HG02973 (cell line): ENCODE data around the gene B4GALNT2.

Experiments
- ATAC-seq: cut with Tn5 transposase; IDR thresholded peaks from one replicate; pipeline ENCODE4 v1.9.1; 2021; ENCODE audit warnings: moderate library complexity; ENCODE audit not compliant: unreplicated experiment

B4GALNT2 gene

GRCh38 chr17:49203796-49204195 is 71.2 kb downstream of the B4GALNT2 start:
- ATAC-seq = no peak

DNA sequence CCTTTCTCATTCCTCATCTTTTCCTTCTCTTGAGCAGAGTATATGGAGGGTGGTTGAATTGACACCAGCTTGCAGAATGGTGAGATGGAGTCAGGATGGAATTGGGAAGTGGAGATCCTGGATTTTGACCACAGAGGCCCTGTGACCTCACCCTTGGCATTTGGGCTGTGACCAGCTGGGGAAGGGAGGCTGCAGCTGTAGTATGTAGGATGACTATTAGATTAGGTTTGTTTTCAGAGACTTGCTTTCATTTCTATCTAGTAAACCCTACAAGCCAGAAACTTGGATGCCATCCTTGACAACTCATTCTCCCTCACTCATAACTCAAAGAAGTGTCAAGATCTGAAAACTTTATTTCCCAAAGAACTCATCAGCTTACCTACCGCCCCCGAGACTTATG is 71.9 kb downstream of the B4GALNT2 start:
- ATAC-seq = no peak

- ATAC-seq = no peak
Observed at GRCh38 chr17:49209061-49209571, 76.5 kb downstream of the B4GALNT2 start.

DNA sequence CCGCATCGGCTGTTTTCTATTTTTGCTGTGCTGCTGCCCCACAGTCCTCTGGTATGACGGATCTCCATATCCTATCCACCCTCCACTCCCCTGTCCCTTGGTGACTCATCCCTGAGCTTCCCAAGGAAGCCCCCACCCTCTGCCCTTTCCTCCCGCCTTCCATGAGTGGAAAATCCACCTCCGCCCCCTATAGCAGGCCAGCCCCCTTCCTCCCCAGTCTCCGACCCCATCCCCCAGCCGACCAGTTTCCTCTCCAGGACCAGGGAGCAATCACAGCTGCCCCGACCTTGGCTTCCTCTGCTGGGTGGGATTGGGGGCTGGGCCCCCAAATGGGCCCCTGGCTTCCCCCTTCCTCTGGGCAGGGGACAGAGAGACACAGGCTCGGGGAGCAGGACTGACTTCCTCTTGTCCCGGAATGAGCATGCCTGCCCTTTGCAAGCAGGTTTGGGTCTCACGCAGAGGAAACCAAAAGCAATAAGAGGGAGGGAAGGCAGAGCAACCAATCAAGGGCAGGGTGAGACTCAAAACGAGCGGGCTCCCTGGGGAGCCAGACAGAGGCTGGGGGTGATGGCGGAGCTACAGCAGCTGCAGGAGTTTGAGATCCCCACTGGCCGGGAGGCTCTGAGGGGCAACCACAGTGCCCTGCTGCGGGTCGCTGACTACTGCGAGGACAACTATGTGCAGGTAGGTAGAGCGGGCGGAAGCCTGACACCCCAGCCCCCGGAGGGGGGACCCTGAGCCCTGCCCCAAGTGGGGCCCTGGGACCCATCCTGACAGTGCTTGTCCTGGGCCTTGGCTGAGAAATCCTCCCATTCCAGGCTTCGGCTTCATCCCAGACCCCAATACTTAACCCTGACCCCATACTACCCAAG is 77.8 kb downstream of the B4GALNT2 start, which contains the start of the genes ABI3 and GNGT2:
TSS of gene ABI3 (plus strand) at position 550 of the 872 bp plus-strand sequence. CDS start at position 568, 18 bp downstream.
TSS of gene GNGT2 (minus strand) at position 417 of the 872 bp plus-strand sequence. CDS start 3,152 bp downstream, outside the sequence.
- ATAC-seq = peak; percentile 71

GRCh38 chr17:49213399-49213798 is 80.8 kb downstream of the B4GALNT2 start:
- ATAC-seq = no peak

GRCh38 chr17:49213847-49214246 is 81.3 kb downstream of the B4GALNT2 start:
- no peak for ATAC-seq

GRCh38 chr17:49214676-49215360 is 82.2 kb downstream of the B4GALNT2 start:
- no peak for ATAC-seq

GRCh38 chr17:49216482-49216881 is 83.9 kb downstream of the B4GALNT2 start:
- ATAC-seq = no peak

GRCh38 chr17:49216953-49217650 is 84.5 kb downstream of the B4GALNT2 start:
- no peak for ATAC-seq

DNA sequence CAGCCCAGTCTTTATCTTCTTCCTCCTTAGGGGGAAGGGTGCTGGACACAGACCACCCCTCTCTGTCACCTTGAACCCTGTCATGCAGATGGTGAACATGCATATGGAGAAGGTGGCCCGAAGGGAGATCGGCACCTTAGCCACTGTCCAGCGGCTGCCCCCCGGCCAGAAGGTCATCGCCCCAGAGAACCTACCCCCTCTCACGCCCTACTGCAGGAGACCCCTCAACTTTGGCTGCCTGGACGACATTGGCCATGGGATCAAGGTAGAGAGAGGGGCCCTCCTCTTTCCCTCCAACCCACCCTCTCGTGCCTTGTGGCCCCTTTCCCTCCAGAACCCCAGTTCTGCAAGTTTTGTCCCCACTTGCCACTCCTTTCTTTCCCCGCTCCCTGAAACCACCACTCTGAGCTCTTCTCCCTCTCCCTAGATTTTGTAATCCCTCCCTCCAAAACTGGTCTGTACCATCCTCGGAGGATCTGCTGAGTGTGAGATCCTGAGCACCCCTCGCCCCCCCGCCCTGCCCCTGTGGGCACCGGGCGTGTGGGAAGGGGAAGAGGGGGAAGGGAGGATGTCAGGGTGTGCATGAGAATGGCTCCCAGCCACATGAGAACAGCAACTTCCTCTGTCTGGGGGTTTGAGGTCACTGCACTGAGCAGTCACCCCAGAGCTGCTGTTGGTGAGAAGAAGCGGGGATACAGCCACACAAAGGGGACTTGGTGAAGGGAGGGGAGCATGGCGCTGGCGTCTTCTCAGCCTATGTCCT is 85.3 kb downstream of the B4GALNT2 start:
- ATAC-seq = peak; percentile 39

DNA sequence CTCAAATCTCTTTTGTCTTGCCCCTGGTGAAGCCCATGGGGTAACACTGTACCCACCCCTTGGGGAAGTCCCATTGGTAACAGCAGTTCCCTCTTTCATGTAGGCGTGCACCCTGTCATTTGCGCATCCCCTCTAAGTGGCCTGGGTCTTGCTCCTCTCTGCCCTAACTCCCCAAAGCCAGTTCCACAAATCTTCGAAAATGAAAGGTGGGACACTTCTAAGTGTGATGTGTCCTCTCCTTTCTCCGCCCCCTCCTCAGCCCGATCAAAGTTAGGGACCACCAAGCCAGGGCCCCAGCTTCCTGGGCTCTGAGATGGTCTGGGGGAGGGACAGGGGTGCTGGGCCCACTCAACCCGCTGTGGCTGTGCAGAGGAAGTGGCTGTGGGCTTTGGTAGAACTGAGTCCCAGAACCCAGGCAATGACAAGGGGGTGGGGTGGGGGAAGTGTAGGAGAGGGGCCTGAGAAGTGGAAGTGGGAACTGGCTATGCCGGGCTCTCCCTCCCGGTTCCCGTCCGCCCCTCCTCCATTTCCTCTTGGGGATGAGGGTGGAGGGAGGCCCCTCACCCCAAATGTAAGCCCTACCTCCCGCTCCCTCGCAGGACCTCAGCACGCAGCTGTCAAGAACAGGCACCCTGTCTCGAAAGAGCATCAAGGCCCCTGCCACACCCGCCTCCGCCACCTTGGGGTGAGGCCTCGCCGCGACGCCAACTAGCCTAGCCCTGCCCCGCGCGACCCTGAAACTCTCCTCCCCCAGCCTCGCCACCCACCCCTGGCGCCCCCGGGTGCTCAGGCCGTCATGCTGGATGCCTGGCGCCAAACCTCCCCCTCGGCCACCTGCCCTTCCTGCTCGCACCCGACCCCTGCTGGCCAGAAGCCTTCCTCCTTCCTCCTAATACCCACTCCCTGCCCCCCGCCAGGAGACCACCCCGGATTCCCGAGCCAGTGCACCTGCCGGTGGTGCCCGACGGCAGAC is 86.7 kb downstream of the B4GALNT2 start:
- ATAC-seq = no peak

DNA sequence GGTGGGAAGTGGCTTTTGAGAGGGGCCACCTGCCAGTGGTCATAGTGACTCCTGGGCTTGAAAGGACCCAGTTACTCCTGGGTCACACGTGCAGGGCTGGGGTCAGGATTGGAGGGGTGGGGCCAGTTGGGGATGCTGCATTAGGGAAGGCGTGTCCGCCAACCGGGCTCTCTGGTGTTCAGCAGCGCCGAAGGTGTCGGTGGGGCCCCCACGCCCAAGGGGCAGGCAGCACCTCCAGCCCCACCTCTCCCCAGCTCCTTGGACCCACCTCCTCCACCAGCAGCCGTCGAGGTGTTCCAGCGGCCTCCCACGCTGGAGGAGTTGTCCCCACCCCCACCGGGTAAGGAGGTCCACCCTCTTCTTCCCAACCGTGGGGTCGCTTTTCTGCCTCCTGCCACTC is 87.4 kb downstream of the B4GALNT2 start:
- no peak for ATAC-seq

- no peak for ATAC-seq
Observed at GRCh38 chr17:49223168-49223516, 90.6 kb downstream of the B4GALNT2 start.

DNA sequence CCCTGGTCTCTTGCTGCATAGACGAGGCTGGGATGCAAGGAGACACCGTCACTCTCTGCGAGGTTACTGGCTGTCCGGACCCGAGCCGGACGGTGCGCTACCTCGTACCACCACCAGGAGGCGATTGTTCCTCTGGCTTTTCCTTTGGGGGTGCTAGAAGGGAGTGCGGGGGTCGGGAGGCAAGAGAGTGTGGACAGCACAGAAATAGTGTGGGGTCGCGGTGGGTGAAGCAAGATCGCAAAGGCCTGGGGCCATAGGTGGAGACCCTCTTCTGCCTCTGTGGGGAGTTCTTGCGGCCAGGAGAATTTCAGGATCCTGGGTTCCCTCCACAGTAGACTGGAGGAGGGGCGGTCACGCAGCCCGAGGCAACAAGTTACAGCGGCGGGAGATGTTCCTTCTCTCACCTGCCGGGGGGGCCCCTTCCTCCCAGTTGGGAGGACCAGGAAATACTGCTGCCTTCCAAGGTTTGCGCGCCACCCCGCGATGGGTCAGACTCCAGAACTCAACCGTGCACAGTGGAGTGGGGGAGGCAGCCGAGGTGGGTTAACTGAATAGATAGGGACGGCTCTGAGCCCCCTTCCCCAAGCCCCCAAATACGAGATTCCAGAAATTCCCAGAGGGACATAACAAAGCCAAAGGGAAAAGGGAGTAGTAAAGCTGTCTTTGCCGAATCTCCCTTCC is 91.1 kb downstream of the B4GALNT2 start:
- ATAC-seq = no peak

- ATAC-seq = no peak
Observed at GRCh38 chr17:49224198-49224996, 91.8 kb downstream of the B4GALNT2 start.

- ATAC-seq = no peak
Observed at GRCh38 chr17:49224997-49225337, 92.4 kb downstream of the B4GALNT2 start.

DNA sequence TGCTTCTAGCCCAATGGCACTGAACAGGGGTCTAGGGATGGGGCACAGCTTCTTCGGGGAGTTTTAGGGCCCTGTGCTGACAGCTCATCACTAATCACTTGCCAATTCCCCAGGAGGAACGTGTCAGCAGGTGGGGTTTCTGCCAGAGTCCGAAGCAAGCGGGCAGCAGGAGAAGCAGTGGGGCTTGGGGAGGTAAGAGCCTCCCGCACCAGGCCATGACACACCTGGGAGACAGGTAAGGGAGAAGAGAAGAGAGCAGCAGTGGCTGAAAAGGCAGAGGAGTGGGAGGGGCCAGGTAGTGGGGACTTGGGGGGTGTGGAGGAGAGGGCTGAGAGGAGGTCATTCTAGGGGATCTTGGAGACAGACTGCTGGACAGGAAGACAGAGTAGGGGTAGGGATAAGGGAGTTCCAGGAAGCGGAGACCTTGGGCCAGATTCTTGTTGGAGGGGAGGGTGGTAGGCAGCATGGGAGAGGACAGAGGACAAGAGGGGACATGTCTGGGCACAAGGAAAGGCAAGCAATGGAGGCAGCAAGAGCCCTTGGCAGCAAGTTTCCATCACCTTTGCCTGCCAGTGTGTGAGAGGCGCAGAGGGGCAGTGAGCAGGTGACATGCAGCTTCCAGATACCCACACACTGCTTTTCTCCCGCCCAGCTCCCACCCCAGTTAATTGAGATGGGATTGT is 93.1 kb downstream of the B4GALNT2 start:
- ATAC-seq = no peak
